K562 (cell line): ENCODE measurements around the gene UNC5C. TPM values are rescaled to one million over a fixed set of nuclear protein-coding genes. Genes with fewer than 3 reads are reported as not detected.

Source experiments
- EZH2 ChIP-seq: IDR thresholded peaks from 2 replicates; pipeline ENCODE4 v1.6.1; 2012; ENCODE audit warnings: low read depth, mild to moderate bottlenecking, inconsistent platforms, low read length, borderline replicate concordance
- NR2C2 ChIP-seq, 2 experiments: fragments of 200-800 bp in 1 of 2; sonication (Bioruptor generic) in 1 of 2; sonication (generic) in 1 of 2; formaldehyde crosslinking in 1 of 2; IDR thresholded peaks; 2 replicates each; pipeline versions ENCODE4 v1.6.1 to v1.8.0; 2016 to 2022; ENCODE audit warnings: mild to moderate bottlenecking in 1 of 2, missing compliant biosample characterization in 1 of 2, missing genetic modification characterization in 1 of 2, missing genetic modification reagents in 1 of 2
- NR2F6 ChIP-seq: fragments of 450-650 bp; formaldehyde crosslinking; IDR thresholded peaks from 2 replicates; pipeline ENCODE4 v1.4.0; 2020; ENCODE audit warnings: mild to moderate bottlenecking
- RBM39 ChIP-seq: fragments of 200-400 bp; formaldehyde crosslinking; optimal IDR thresholded peaks from 2 replicates; pipeline ENCODE3; 2018; ENCODE audit warnings: low read depth, low read length
- SRF ChIP-seq, 2 experiments: fragments of 250-450, 450-650 bp in 1 of 2; sonication (Bioruptor Pico) in 1 of 2; sonication (generic) in 1 of 2; formaldehyde crosslinking; IDR thresholded peaks; 2 replicates each; pipeline versions ENCODE4 v1.5.0 to v1.5.1; 2020 to 2022; ENCODE audit warnings: mild to moderate bottlenecking in 1 of 2, missing genetic modification reagents in 1 of 2
- TFAP4 ChIP-seq: sonication (generic); formaldehyde crosslinking; IDR thresholded peaks from 2 replicates; pipeline ENCODE4 v1.8.0; 2022; ENCODE audit warnings: missing genetic modification reagents, mild to moderate bottlenecking, moderate library complexity, borderline replicate concordance
- ZNF277 ChIP-seq: fragments of 250-450 bp; sonication (Bioruptor Pico); IDR thresholded peaks from 2 replicates; pipeline ENCODE4 v1.8.0; 2022; ENCODE audit warnings: inconsistent platforms, mild to moderate bottlenecking, moderate library complexity, borderline replicate concordance
- polyA plus RNA-seq, 8 experiments: library from polyadenylated mRNA; depleted of rRNA in 4 of 8; stranded (reverse) in 5 of 8; unstranded in 3 of 8; fragments of >200 nt; fragmentation: Nextera tagmentation in 2 of 8; fragmentation: Illumina TruSeq in 1 of 8; extraction: Ambion mirVana in 2 of 8; extraction: Trizol in 1 of 8; gene quantifications; 2 replicates each; pipeline versions ENCODE4 v1.2.1 to v1.2.3, GENCODE V29; 2011 to 2014; ENCODE audit warnings: inconsistent platforms in 1 of 8, missing spikeins in 1 of 8
- total RNA-seq, 7 experiments: library from RNA; depleted of rRNA in 6 of 7; stranded (reverse); fragments of >200 nt in 6 of 7; fragmentation: Illumina TruSeq in 2 of 7; extraction: Trizol in 2 of 7; gene quantifications; 2 replicates each; pipeline versions ENCODE4 v1.2.1 to v1.2.3, GENCODE V29; 2011 to 2021; ENCODE audit warnings: low replicate concordance in 1 of 7
- TF ChIP-seq, protein P1 (sequence below): fragments of 250-450 bp; sonication (Bioruptor Pico); IDR thresholded peaks from 2 replicates; pipeline ENCODE4 v1.4.0; 2020; ENCODE audit warnings: mild to moderate bottlenecking, moderate library complexity, borderline replicate concordance

UNC5C gene
- total and polyA plus RNA-seq, 9 of the 15 experiments (the other 6 are each of a cell fraction or from before 2014, with no cell fraction given): under 0.01 to 0.10 (median 0.03) TPM; not detected in 1

- TF ChIP-seq TFAP4 (no peak), ZNF277 (no peak), EZH2 (no peak), SRF (CRISPR knock-in tag; IDR thresholded peaks at IDR 0.05) (no peak), NR2C2 (CRISPR knock-in tag; IDR thresholded peaks at IDR 0.05) (no peak), NR2C2 (tag; IDR thresholded peaks at IDR 0.05) (no peak), NR2F6 (CRISPR knock-in tag) (no peak), RBM39 (no peak)
- TF ChIP-seq, protein P1, sequence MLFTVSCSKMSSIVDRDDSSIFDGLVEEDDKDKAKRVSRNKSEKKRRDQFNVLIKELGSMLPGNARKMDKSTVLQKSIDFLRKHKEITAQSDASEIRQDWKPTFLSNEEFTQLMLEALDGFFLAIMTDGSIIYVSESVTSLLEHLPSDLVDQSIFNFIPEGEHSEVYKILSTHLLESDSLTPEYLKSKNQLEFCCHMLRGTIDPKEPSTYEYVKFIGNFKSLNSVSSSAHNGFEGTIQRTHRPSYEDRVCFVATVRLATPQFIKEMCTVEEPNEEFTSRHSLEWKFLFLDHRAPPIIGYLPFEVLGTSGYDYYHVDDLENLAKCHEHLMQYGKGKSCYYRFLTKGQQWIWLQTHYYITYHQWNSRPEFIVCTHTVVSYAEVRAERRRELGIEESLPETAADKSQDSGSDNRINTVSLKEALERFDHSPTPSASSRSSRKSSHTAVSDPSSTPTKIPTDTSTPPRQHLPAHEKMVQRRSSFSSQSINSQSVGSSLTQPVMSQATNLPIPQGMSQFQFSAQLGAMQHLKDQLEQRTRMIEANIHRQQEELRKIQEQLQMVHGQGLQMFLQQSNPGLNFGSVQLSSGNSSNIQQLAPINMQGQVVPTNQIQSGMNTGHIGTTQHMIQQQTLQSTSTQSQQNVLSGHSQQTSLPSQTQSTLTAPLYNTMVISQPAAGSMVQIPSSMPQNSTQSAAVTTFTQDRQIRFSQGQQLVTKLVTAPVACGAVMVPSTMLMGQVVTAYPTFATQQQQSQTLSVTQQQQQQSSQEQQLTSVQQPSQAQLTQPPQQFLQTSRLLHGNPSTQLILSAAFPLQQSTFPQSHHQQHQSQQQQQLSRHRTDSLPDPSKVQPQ (CRISPR knock-in tag): no peak
Measured at GRCh38 chr4:95402299-95402698, 146.5 kb downstream of the UNC5C start (continued).
